H1 (cell line): ENCODE data around the gene IL6R.

ENCODE experiments used
- HDAC6 ChIP-seq: IDR thresholded peaks from one replicate; pipeline ENCODE4 v1.7.1; 2012; ENCODE audit warnings: low read depth, mild to moderate bottlenecking, inconsistent platforms, low read length, moderate library complexity
- JUN ChIP-seq: IDR thresholded peaks from 2 replicates; pipeline ENCODE4 v1.6.1; 2011; ENCODE audit warnings: low read depth, mild to moderate bottlenecking, improper control_type of control experiment, low read length
- PHF8 ChIP-seq: fragments of 200-600 bp; sonication (generic); conservative IDR thresholded peaks from 2 replicates; pipeline ENCODE4 v1.7.1; 2012; ENCODE audit warnings: low read depth, mild to moderate bottlenecking, inconsistent platforms, low read length, moderate library complexity
- SIN3A ChIP-seq, 2 experiments: IDR thresholded peaks in 1 of 2; conservative IDR thresholded peaks in 1 of 2; 2 replicates each; pipeline ENCODE4 v1.6.1; 2011 to 2012; ENCODE audit warnings: low read length in 2 of 2, improper control_type of control experiment in 1 of 2, low read depth in 1 of 2, mild to moderate bottlenecking in 1 of 2
- YY1 ChIP-seq: IDR thresholded peaks from 2 replicates; pipeline ENCODE4 v1.6.1; 2011; ENCODE audit warnings: low read depth, mild to moderate bottlenecking, low read length
- TF ChIP-seq, protein P1 (sequence below), 3 experiments: IDR thresholded peaks; 1 replicate in 2 of 3; 2 replicates in 1 of 3; pipeline versions ENCODE4 v1.5.1 to v1.6.1; 2011; ENCODE audit warnings: low read length in 3 of 3, mild to moderate bottlenecking in 3 of 3, inconsistent platforms in 2 of 3, low read depth in 1 of 3, moderate library complexity in 1 of 3; ENCODE audit not compliant: insufficient read depth in 1 of 3; ENCODE audit errors: control extremely low read depth in 1 of 3

DNA sequence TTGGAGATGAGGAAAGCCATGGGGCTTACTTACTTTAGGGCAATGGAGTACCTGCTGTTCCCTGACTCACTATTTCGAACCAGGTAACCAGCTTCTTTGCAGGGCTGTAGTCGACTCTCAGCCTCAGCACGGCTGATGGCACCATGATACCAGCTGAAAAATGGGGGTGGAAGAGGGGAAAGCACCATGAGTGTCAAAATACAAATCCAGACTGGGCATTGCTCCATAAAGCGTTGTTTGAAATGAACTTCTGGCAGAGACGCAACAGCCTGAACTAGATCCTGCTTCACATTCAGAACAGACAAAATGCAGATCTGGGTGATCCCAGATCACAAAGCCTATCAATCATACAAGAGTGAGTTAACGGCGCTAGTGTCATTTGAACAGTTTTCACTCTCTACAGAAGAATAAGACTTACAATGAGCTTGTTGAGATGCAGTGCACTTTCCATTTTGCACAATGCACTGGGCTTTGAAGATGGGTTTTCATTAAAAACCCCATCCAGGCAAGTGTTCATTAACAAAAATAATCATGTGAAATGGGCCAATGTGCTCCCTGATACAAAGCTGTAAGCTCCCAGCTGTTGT, 80.9 kb downstream of the IL6R start:
- TF ChIP-seq YY1 (no peak), JUN (no peak), SIN3A (conservative IDR thresholded peaks at IDR 0.05 in 1 of 2, IDR thresholded peaks at IDR 0.05 in 1 of 2; ENCODE audit: low read depth in 1 of 2, low read length in 2 of 2) (no peak), PHF8 (no peak), HDAC6 (no peak)
- TF ChIP-seq, protein P1, sequence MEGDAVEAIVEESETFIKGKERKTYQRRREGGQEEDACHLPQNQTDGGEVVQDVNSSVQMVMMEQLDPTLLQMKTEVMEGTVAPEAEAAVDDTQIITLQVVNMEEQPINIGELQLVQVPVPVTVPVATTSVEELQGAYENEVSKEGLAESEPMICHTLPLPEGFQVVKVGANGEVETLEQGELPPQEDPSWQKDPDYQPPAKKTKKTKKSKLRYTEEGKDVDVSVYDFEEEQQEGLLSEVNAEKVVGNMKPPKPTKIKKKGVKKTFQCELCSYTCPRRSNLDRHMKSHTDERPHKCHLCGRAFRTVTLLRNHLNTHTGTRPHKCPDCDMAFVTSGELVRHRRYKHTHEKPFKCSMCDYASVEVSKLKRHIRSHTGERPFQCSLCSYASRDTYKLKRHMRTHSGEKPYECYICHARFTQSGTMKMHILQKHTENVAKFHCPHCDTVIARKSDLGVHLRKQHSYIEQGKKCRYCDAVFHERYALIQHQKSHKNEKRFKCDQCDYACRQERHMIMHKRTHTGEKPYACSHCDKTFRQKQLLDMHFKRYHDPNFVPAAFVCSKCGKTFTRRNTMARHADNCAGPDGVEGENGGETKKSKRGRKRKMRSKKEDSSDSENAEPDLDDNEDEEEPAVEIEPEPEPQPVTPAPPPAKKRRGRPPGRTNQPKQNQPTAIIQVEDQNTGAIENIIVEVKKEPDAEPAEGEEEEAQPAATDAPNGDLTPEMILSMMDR (IDR thresholded peaks at IDR 0.05; ENCODE audit: control extremely low read depth in 1 of 3, insufficient read depth in 1 of 3, low read depth in 1 of 3, low read length in 3 of 3), result no peak
